ENCODE results near the gene SLC31A2.

The SLC31A2 gene

DNA sequence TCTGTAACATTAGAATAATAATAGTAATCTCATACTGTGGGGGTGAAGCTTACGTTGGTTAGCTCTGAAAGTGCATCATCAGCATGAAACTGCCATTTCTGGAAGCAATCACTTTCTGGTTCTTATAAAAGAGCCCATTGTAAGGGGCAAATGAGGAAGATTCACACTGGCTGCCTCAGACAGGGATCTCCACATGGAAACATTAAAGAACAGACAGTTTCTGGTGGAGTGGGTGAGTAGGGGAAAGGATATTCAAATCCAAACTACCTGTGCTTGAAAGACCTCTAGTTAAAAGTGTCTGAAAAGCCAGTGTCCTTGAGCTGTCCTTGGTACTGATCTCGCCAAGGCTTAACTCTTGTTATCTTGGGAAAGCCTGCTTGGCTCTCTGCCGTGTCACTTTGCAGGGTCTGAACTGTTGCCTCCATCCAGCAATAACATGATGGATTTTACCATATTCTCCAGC, 19.1 kb upstream of the SLC31A2 start:
- TF ChIP-seq, protein P1, sequence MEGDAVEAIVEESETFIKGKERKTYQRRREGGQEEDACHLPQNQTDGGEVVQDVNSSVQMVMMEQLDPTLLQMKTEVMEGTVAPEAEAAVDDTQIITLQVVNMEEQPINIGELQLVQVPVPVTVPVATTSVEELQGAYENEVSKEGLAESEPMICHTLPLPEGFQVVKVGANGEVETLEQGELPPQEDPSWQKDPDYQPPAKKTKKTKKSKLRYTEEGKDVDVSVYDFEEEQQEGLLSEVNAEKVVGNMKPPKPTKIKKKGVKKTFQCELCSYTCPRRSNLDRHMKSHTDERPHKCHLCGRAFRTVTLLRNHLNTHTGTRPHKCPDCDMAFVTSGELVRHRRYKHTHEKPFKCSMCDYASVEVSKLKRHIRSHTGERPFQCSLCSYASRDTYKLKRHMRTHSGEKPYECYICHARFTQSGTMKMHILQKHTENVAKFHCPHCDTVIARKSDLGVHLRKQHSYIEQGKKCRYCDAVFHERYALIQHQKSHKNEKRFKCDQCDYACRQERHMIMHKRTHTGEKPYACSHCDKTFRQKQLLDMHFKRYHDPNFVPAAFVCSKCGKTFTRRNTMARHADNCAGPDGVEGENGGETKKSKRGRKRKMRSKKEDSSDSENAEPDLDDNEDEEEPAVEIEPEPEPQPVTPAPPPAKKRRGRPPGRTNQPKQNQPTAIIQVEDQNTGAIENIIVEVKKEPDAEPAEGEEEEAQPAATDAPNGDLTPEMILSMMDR (IDR thresholded peaks at IDR 0.05; ENCODE audit: low read depth, low read length, poor library complexity, severe bottlenecking) = no peak
- TF ChIP-seq EZH2phosphoT487 (IDR thresholded peaks at IDR 0.05; ENCODE audit: borderline replicate concordance, low read length) = no peak
- no peaks in the 10 kb centered on the region for H3K9me3 ChIP-seq (ENCODE audit: control insufficient read depth, insufficient read depth, low read length)
- H3K36me3 ChIP-seq (ENCODE audit: control insufficient read depth, low read length) = no peaks in the 10 kb centered on the region
- no peak overlapping the region for H3K4me3 ChIP-seq (ENCODE audit: low read length)
- no peaks in the 10 kb centered on the region for H3F3A ChIP-seq (ENCODE audit: control insufficient read depth, insufficient read depth)
- no peak overlapping the region for H3K27ac ChIP-seq (ENCODE audit: low read depth, low read length)
- H3K4me2 ChIP-seq (ENCODE audit: low read length) = no peak overlapping the region
- H3K79me2 ChIP-seq (ENCODE audit: control insufficient read depth, low read length) = no peaks in the 10 kb centered on the region
- peaks cover 10% of the 10 kb centered on the region for H3K27me3 ChIP-seq (ENCODE audit: control insufficient read depth, low read length)
- H3K4me1 ChIP-seq (ENCODE audit: control insufficient read depth, low read length) = no peaks in the 10 kb centered on the region
- H4K20me1 ChIP-seq (ENCODE audit: control insufficient read depth, insufficient read depth, low read depth, low read length) = no peaks in the 10 kb centered on the region
- H3K9me2 ChIP-seq (replicated peaks; ENCODE audit: control insufficient read depth, low read length) = no peaks in the 10 kb centered on the region

DNA sequence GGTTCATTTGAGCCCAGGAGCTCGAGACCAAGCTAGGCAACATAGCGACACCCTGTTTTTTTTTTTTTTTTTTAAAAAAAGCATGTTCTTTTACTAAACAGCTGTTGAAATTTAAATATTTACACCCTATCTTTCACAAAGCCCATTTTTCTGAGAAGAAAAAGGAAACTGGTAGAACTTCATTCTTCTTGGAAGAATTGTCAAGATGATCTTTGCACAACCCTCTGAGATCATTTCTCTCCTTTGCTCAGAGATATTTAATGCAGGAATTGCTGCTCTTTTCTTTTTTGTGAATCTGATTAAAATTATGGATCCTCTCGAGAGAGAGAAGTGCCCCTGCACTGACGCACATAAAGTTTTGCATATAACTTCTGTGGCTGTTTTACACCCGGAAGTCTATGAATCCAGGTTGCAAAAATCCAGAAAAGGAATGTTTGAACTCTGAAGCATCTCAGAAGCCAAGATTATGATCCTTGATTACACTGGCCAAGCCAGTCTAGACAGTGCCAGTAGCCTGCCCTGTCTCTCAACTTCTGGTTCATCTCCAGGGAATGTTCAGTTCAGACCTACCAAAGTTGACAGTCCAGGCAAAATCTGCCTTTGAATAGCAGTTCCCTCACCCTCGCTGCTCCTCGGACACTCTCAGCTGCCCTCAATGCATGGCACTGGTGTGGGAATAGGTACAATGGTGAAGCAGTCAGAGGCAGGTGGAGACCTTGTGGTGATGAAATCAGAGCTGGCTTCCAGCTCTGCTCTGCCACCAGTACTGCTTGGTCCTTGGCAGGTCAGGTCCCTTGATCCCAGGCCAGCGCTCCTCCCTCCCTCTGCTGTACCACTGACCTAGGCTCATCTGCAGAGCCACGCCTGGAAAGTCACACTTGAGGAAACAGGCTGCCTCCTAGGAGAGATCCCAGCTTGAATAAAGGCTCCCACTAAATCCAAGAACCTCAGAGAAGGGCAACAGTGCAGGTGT, 13.3 kb upstream of the SLC31A2 start:
- no peak overlapping the region for H3K4me3 ChIP-seq (ENCODE audit: low read length)
- no peaks in the 10 kb centered on the region for H3K36me3 ChIP-seq (ENCODE audit: control insufficient read depth, low read length)
- H3K79me2 ChIP-seq (ENCODE audit: control insufficient read depth, low read length) = no peaks in the 10 kb centered on the region
- H3K27ac ChIP-seq (ENCODE audit: low read depth, low read length) = no peak overlapping the region
- no peaks in the 10 kb centered on the region for H3F3A ChIP-seq (ENCODE audit: control insufficient read depth, insufficient read depth)
- H3K4me2 ChIP-seq (ENCODE audit: low read length) = no peak overlapping the region
- no peaks in the 10 kb centered on the region for H3K9me2 ChIP-seq (replicated peaks; ENCODE audit: control insufficient read depth, low read length)
- no peaks in the 10 kb centered on the region for H3K9me3 ChIP-seq (ENCODE audit: control insufficient read depth, insufficient read depth, low read length)
- H3K27me3 ChIP-seq (ENCODE audit: control insufficient read depth, low read length) = peaks cover 7% of the 10 kb centered on the region
- H4K20me1 ChIP-seq (ENCODE audit: control insufficient read depth, insufficient read depth, low read depth, low read length) = no peaks in the 10 kb centered on the region
- TF ChIP-seq, protein P1 (IDR thresholded peaks at IDR 0.05; ENCODE audit: low read depth, low read length, poor library complexity, severe bottlenecking) = no peak
- TF ChIP-seq EZH2phosphoT487 (IDR thresholded peaks at IDR 0.05; ENCODE audit: borderline replicate concordance, low read length) = no peak
- no peaks in the 10 kb centered on the region for H3K4me1 ChIP-seq (ENCODE audit: control insufficient read depth, low read length)

DNA sequence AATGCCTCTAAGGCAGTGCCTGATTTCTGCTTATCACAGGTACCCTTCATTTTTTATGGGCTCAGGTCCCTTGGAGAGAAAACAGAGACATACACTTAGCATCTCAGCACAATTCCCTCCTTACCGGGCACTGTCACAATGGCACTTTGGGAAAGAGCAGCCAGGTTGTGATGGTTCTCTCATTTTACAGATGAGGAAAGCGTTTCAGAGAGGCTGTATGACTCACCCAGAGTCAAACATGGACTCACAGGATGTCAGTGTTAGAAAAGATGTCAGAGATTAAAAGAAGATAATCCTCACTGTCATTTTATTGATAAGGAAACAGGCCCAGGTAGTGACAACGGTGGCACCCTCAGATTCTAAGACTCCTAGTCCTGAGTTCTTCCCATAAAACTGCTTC, 12.0 kb upstream of the SLC31A2 start:
- TF ChIP-seq, protein P1 (IDR thresholded peaks at IDR 0.05; ENCODE audit: low read depth, low read length, poor library complexity, severe bottlenecking) = no peak
- no peak for TF ChIP-seq EZH2phosphoT487 (IDR thresholded peaks at IDR 0.05; ENCODE audit: borderline replicate concordance, low read length)

More for the DNA sequence above, 12.0 kb upstream of the SLC31A2 start:
- Histone ChIP-seq H3K27me3 (ENCODE audit: control insufficient read depth, low read length) (peaks cover 10% of the 10 kb centered on the region), H3K9me2 (replicated peaks; ENCODE audit: control insufficient read depth, low read length) (no peaks in the 10 kb centered on the region), H4K20me1 (ENCODE audit: control insufficient read depth, insufficient read depth, low read depth, low read length) (no peaks in the 10 kb centered on the region), H3F3A (ENCODE audit: control insufficient read depth, insufficient read depth) (no peaks in the 10 kb centered on the region), H3K27ac (ENCODE audit: low read depth, low read length) (no peak overlapping the region), H3K9me3 (ENCODE audit: control insufficient read depth, insufficient read depth, low read length) (peaks cover 3% of the 10 kb centered on the region; the same call in 1 of the 2 replicates), H3K36me3 (ENCODE audit: control insufficient read depth, low read length) (no peaks in the 10 kb centered on the region), H3K79me2 (ENCODE audit: control insufficient read depth, low read length) (no peaks in the 10 kb centered on the region), H3K4me3 (ENCODE audit: low read length) (no peak overlapping the region), H3K4me1 (ENCODE audit: control insufficient read depth, low read length) (no peaks in the 10 kb centered on the region), H3K4me2 (ENCODE audit: low read length) (no peak overlapping the region)
